Measurements from ENCODE around the gene SPTBN2. TPM values are rescaled to one million over a fixed set of nuclear protein-coding genes. Genes with fewer than 3 reads are reported as not detected.

Gene SPTBN2
- total and polyA plus RNA-seq, 2 of the 8 experiments (the other 6 are each of a cell fraction or from before 2014, with no cell fraction given): 19.1 to 69.0 TPM

DNA sequence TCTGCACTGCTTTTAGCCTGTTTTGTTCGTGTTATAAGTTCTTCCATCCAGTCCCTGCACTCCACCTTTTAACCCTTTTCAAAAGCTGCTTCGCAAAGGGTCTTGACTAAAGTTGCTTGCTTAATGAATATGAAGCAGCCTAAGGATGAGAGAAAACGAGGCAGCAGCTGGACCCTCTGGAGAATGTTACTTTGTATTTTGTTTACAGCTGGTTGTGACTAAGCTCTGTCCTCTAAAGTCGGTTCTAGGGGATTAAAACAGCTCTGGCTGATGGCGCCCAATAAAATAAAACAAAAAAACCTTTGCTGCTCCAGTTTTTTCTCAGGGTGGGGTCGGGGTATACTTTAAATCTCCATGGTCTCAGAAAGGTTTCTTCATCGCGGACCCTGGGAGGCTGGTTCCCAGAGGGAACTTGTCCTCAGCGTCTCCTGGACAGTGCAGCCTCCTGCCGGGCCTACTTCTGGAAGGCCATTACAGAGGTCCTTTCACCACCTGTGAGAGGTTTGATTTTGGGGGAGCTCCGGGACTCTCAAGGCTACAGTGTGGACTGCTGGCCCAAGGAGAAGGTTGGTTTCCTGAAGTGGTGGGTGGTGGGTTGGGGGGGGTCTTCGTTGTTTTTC is 91.3 kb downstream of the SPTBN2 start:
- Histone ChIP-seq H4K91ac (replicated peaks; ENCODE audit: insufficient read length, low read length) (no peak overlapping the region), H3K23ac (ENCODE audit: insufficient read length) (no peak overlapping the region), H3K79me1 (ENCODE audit: low read depth, low read length) (no peaks in the 10 kb centered on the region; the same call in none of the 2 replicates), H3K18ac (ENCODE audit: extremely low read depth, low read length) (peak overlapping the region; percentile 95; the same call in 1 of the 2 replicates), H3K4me1 (replicated peaks in 1 of 4; ENCODE audit: control insufficient read depth in 3 of 4, insufficient read depth in 4 of 4, low read length in 3 of 4) (peaks cover 0 to 20% (median 13%) of the 10 kb centered on the region in 4 experiments; a peak in 5 of 7 replicates), H2BK12ac (ENCODE audit: low read depth, low read length) (peak overlapping the region; percentile 84; the same call in 1 of the 2 replicates), H4K5ac (ENCODE audit: insufficient read length, low read depth, low read length) (peak overlapping the region; percentile 95), H2BK15ac (ENCODE audit: low read length) (no peak overlapping the region), H3K4me2 (ENCODE audit: insufficient read depth in 1 of 2, low read depth in 2 of 2, low read length in 2 of 2) (peak overlapping the region; percentile 67 to 88), H3K9me3 (ENCODE audit: insufficient read depth in 2 of 2, low read depth in 1 of 2, low read length in 1 of 2) (no peaks in the 10 kb centered on the region), H3K27ac (ENCODE audit: low read depth, low read length) (peak overlapping the region; percentile 86), H3K27me3 (replicated peaks in 1 of 4; ENCODE audit: control insufficient read depth in 3 of 4, extremely low read depth in 1 of 4, insufficient read depth in 3 of 4, low read length in 3 of 4) (no peaks in the 10 kb centered on the region), H2AK5ac (ENCODE audit: low read depth, low read length) (peak overlapping the region; percentile 92), H3K9ac (replicated peaks in 1 of 4; ENCODE audit: extremely low read depth in 1 of 4, low read depth in 3 of 4, low read length in 3 of 4) (peak overlapping the region in 3 of 4 experiments; percentile 69 to 90 (median 75); a peak in 6 of 7 replicates), H3K23me2 (ENCODE audit: low read depth, low read length) (peaks cover 10% of the 10 kb centered on the region), H3K36me3 (ENCODE audit: control insufficient read depth in 2 of 4, insufficient read depth in 4 of 4, low read length in 3 of 4) (peaks cover 13 to 52% (median 28%) of the 10 kb centered on the region in 4 experiments), H3K4me3 (ENCODE audit: extremely low read depth in 1 of 4, insufficient read depth in 2 of 4, low read depth in 3 of 4, low read length in 4 of 4) (peak overlapping the region; percentile 21 to 90 (median 54); a peak in 7 of 8 replicates), H3K56ac (replicated peaks; ENCODE audit: insufficient read length, low read depth, low read length) (peak overlapping the region; percentile 85), H2BK5ac (ENCODE audit: low read depth, low read length) (peak overlapping the region; percentile 97), H2BK20ac (ENCODE audit: low read length) (no peak overlapping the region), H3K4ac (replicated peaks; ENCODE audit: insufficient read length, low read depth, low read length) (peak overlapping the region; percentile 72), H3K79me2 (ENCODE audit: control insufficient read depth in 1 of 2, insufficient read depth in 2 of 2, low read length in 2 of 2) (peaks cover 38 to 74% of the 10 kb centered on the region in 2 experiments), H2AFZ (ENCODE audit: low read length) (no peak overlapping the region), H4K20me1 (replicated peaks in 1 of 2; ENCODE audit: control insufficient read depth in 1 of 2, insufficient read depth in 2 of 2, low read length in 2 of 2) (peaks cover 17 to 27% of the 10 kb centered on the region in 2 experiments), H3K14ac (ENCODE audit: insufficient read length) (no peak overlapping the region), H4K8ac (ENCODE audit: extremely low read depth, insufficient read depth, low read length) (peak overlapping the region; percentile 99; the same call in 1 of the 2 replicates), H2BK120ac (replicated peaks; ENCODE audit: low read depth, low read length) (no peak overlapping the region)
- TF ChIP-seq, protein P1, sequence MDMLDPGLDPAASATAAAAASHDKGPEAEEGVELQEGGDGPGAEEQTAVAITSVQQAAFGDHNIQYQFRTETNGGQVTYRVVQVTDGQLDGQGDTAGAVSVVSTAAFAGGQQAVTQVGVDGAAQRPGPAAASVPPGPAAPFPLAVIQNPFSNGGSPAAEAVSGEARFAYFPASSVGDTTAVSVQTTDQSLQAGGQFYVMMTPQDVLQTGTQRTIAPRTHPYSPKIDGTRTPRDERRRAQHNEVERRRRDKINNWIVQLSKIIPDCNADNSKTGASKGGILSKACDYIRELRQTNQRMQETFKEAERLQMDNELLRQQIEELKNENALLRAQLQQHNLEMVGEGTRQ (IDR thresholded peaks at IDR 0.05; ENCODE audit: low read length): no peak
- no peak for TF ChIP-seq NANOG (IDR thresholded peaks at IDR 0.05; ENCODE audit: insufficient read depth, low read depth, low read length, poor library complexity, severe bottlenecking)
- TF ChIP-seq RBBP5 (IDR thresholded peaks at IDR 0.05; ENCODE audit: borderline replicate concordance, low read depth, low read length): no peak
- no peak for TF ChIP-seq RAD21 (IDR thresholded peaks at IDR 0.05 in 1 of 2, conservative IDR thresholded peaks at IDR 0.05 in 1 of 2; ENCODE audit: low read depth in 2 of 2, low read length in 2 of 2)
- no peak for TF ChIP-seq NRF1 (IDR thresholded peaks at IDR 0.05; ENCODE audit: low read depth, low read length)
- FAIRE-seq: no peak
- CTCF ChIA-PET (ENCODE audit: partially characterized antibody): interaction anchor here (0.6 to 2.9 kb wide), 15 partner anchors 8 to 95 kb away, joined by 3 to 10 read pairs (median 4); partner anchors contain the start of genes CCDC87 and RBM4B
- WGBS, 2 experiments (ENCODE audit: extremely low coverage in 1 of 2, insufficient coverage in 1 of 2, insufficient read length in 1 of 2, insufficient replicate concordance in 2 of 2, low coverage in 1 of 2, low lambda C conversion rate in 2 of 2, missing lambda C conversion rate in 1 of 2): 60% methylated on average over 11 of the region's 12 CpGs; no CpG with 5 or more reads in 1 of the 2 experiments
- no peak for DNase-seq (ENCODE audit: low read depth in 1 of 2, low spot score in 2 of 2)
- POLR2A ChIA-PET (ENCODE audit: partially characterized antibody): interaction anchor here (0.6 to 66.2 kb wide), 23 partner anchors 5 to 277 kb away, joined by 3 to 2165 read pairs (median 4); partner anchors contain the start of genes ACTN3, CCDC87, CCS and CTSF

All from H1 (cell line).